Regular cardiac myocyte (primary cell): Measurements from ENCODE around the gene SH2D1A. TPM values are rescaled to one million over a fixed set of nuclear protein-coding genes. Genes with fewer than 3 reads are reported as not detected.

Source experiments
- total RNA-seq: library from RNA; depleted of rRNA; stranded (reverse); fragments of >200 nt; gene quantifications from 2 replicates; pipeline ENCODE4 v1.2.3, GENCODE V29; 2014

The SH2D1A gene
- not detected in 2 replicates for total RNA-seq

DNA sequence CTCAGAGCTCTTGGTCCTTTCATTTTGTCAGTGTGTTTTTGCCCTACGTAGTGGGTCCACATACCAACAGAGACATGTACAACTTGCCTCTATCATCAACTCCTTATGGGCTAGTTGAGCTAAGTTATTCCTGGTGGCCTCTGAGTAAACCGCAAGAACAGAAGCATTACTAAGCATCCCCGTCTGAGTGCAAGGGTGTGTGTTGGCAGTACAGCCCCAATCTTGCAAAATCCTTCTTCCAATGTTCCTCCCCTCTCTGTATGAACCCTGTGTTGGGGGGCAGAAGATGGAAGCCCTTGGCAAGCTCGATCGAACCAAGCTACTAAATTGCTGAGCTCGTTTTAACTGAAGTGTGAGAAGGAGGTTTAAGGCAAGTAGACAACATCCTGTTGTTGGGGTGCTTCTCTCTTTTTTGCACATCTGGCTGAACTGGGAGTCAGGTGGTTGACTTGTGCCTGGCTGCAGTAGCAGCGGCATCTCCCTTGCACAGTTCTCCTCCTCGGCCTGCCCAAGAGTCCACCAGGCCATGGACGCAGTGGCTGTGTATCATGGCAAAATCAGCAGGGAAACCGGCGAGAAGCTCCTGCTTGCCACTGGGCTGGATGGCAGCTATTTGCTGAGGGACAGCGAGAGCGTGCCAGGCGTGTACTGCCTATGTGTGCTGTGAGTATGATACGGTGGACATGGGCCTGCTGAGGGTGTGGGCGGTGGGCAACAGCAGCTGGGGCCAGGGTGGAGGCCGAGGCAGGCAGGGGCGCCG, at the start of gene SH2D1A:
SH2D1A (plus strand) TSS at position 447 of the 760 bp plus-strand sequence; CDS start at position 527, 80 bp downstream.

GRCh38 chrX:124332481-124333424, 13.6 kb upstream of the SH2D1A start, which contains the start of gene TEX13D:
TEX13D (plus strand) TSS chrX:124332660; CDS start chrX:124332918, 258 bp downstream.

Other genes with a start within 250 kb of the SH2D1A start
- not detected in 2 replicates for gene TEX13D, start 13.9 kb upstream of the SH2D1A start, total RNA-seq